Bone marrow (tissue), 2 donors: ENCODE data around the gene TMEM204.
"Not testable (repeated sequence)": the region's sequence is repeated elsewhere in the genome, so short reads cannot be mapped to it uniquely, and the experiment has no call there.

Experiments
- DNase-seq, 2 donors: peaks; one replicate each; lab custom pipeline; 2025; lab: John Stamatoyannopoulos, UW

Gene TMEM204

GRCh38 chr16:1595511-1595910, 62.0 kb downstream of the TMEM204 start:
- not testable (repeated sequence) for DNase-seq

GRCh38 chr16:1596516-1596915, 63.0 kb downstream of the TMEM204 start:
- DNase-seq = no peak

GRCh38 chr16:1597154-1597553, 63.7 kb downstream of the TMEM204 start:
- DNase-seq = no peak

- no peak for DNase-seq
Measured at GRCh38 chr16:1601031-1601430, 67.6 kb downstream of the TMEM204 start.

- DNase-seq = no peak
Measured at GRCh38 chr16:1601489-1601888, 68.0 kb downstream of the TMEM204 start.

- no peak for DNase-seq
Measured at GRCh38 chr16:1602285-1602684, 68.8 kb downstream of the TMEM204 start.
